Erythroblast (primary cell): ENCODE measurements around the gene TOGARAM2.

Experiments used
- GATA1 ChIP-seq: IDR thresholded peaks from 2 replicates; pipeline ENCODE4 v1.6.1; 2011; ENCODE audit warnings: low read depth, mild to moderate bottlenecking, control low read depth, low read length, moderate library complexity
- POLR2A ChIP-seq: IDR thresholded peaks from 2 replicates; pipeline ENCODE4 v1.6.1; 2011; ENCODE audit warnings: mild to moderate bottlenecking, low read length

DNA sequence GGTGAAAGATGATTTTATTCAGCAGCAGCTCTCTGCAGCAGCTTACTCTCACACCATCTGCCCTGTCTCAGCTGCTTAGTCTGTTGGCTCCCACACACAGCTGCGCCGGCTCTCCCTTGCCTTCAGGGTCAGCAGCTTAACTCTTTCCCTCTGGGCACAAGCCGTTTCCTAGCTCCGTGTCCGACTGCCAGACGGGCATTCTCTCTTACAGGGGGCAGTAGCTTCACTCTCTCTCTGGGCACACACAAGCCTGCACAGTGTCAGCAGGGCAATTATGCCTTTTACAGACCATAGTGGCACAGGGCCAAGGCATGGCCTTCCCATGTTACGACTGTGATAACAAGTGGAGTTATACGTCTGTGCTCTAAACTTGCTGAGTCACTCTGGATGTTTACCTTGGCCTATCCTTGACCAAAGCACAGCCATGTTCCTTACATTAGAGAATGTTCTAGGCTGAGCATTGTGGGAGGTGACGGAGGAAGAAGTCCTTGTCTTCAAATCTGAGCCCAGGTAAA lies 61.5 kb downstream of the TOGARAM2 start:
- TF ChIP-seq POLR2A, result no peak
- TF ChIP-seq GATA1, result no peak
